Measurements from ENCODE around the gene TRIM44. TPM values are rescaled to one million over a fixed set of nuclear protein-coding genes. Genes with fewer than 3 reads are reported as not detected.

The TRIM44 gene
- total RNA-seq, 2 donors from 2014 or later = 30.6 to 33.2 TPM

- 92% methylated on average over 4 of the region's 4 CpGs for WGBS
- intact Hi-C loops (cut with DNase I) = no loop called here
- no peak overlapping the region for H3K27ac ChIP-seq
- H3K4me1 ChIP-seq (replicated peaks) = no peaks in the 10 kb centered on the region
- no peaks in the 10 kb centered on the region for H3K36me3 ChIP-seq
- H3K27me3 ChIP-seq (replicated peaks; ENCODE audit: insufficient read depth) = no peaks in the 10 kb centered on the region
- H3K4me3 ChIP-seq = no peak overlapping the region
- no peaks in the 10 kb centered on the region for H3K9me3 ChIP-seq
- DNase-seq (ENCODE audit: low spot score) = no peak
- TF ChIP-seq CTCF (IDR thresholded peaks at IDR 0.05) = no peak
Measured at GRCh38 chr11:35740061-35740799, 77.7 kb downstream of the TRIM44 start.

- 96% methylated on average over 4 of the region's 4 CpGs for WGBS
- H3K4me1 ChIP-seq (replicated peaks) = no peaks in the 10 kb centered on the region
- no peaks in the 10 kb centered on the region for H3K27me3 ChIP-seq (replicated peaks; ENCODE audit: insufficient read depth)
- H3K27ac ChIP-seq = no peak overlapping the region
- intact Hi-C loops (cut with DNase I) = no loop called here
- H3K9me3 ChIP-seq = no peaks in the 10 kb centered on the region
- H3K4me3 ChIP-seq = no peak overlapping the region
- TF ChIP-seq POLR2AphosphoS5 (IDR thresholded peaks at IDR 0.05) (no peak), POLR2A (IDR thresholded peaks at IDR 0.05) (no peak), CTCF (IDR thresholded peaks at IDR 0.05) (no peak)
- DNase-seq (ENCODE audit: low spot score) = no peak
- H3K36me3 ChIP-seq = no peaks in the 10 kb centered on the region
Measured at GRCh38 chr11:35742707-35743454, 80.3 kb downstream of the TRIM44 start.

GRCh38 chr11:35746356-35747153, 84.0 kb downstream of the TRIM44 start:
- intact Hi-C loops (cut with DNase I) = no loop called here
- 82% methylated on average over 4 of the region's 4 CpGs for WGBS
- H3K4me1 ChIP-seq (replicated peaks) = no peaks in the 10 kb centered on the region

GRCh38 chr11:35747668-35748067, 85.1 kb downstream of the TRIM44 start:
- WGBS = 77% methylated on average over 4 of the region's 4 CpGs
- Histone ChIP-seq H3K36me3 (no peaks in the 10 kb centered on the region), H3K9me3 (no peaks in the 10 kb centered on the region), H3K27me3 (replicated peaks; ENCODE audit: insufficient read depth) (no peaks in the 10 kb centered on the region), H3K4me3 (no peak overlapping the region), H3K4me1 (replicated peaks) (no peaks in the 10 kb centered on the region), H3K27ac (no peak overlapping the region)
- intact Hi-C loops (cut with DNase I) = no loop called here
- no peak for TF ChIP-seq CTCF (IDR thresholded peaks at IDR 0.05)
- TF ChIP-seq POLR2A (IDR thresholded peaks at IDR 0.05) = no peak
- no peak for TF ChIP-seq POLR2AphosphoS5 (IDR thresholded peaks at IDR 0.05)
- no peak for DNase-seq (ENCODE audit: low spot score)

More at GRCh38 chr11:35746356-35747153, 84.0 kb downstream of the TRIM44 start:
- Histone ChIP-seq H3K36me3 (no peaks in the 10 kb centered on the region), H3K9me3 (no peaks in the 10 kb centered on the region), H3K27me3 (replicated peaks; ENCODE audit: insufficient read depth) (no peaks in the 10 kb centered on the region), H3K27ac (no peak overlapping the region), H3K4me3 (no peak overlapping the region)
- no peak for DNase-seq (ENCODE audit: low spot score)
- TF ChIP-seq POLR2AphosphoS5 (IDR thresholded peaks at IDR 0.05) (no peak), POLR2A (IDR thresholded peaks at IDR 0.05) (no peak), CTCF (IDR thresholded peaks at IDR 0.05) (no peak)
